Suprapubic skin (tissue), 4 donors: ENCODE measurements around the gene ANKUB1. TPM values are rescaled to one million over a fixed set of nuclear protein-coding genes. Genes with fewer than 3 reads are reported as not detected.

ENCODE experiments used
- DNase-seq, 2 donors: peaks; one replicate each; pipeline ENCODE4 v3.0.0-alpha.2; 2019; ENCODE audit warnings: low spot score in 2 of 2
- H3K27ac ChIP-seq: fragments of 200-600 bp; sonication (generic); one replicate; pipeline ENCODE4 v1.5.1; 2019
- H3K27me3 ChIP-seq: fragments of 200-600 bp; sonication (generic); one replicate; pipeline ENCODE4 v1.5.1; 2019
- H3K36me3 ChIP-seq: fragments of 200-600 bp; sonication (generic); one replicate; pipeline ENCODE4 v1.5.1; 2019
- H3K4me1 ChIP-seq: fragments of 200-600 bp; sonication (generic); one replicate; pipeline ENCODE4 v1.5.1; 2019
- H3K4me3 ChIP-seq: fragments of 200-600 bp; sonication (generic); one replicate; pipeline ENCODE4 v1.5.1; 2019; ENCODE audit warnings: mild to moderate bottlenecking
- H3K9me3 ChIP-seq: fragments of 200-600 bp; sonication (generic); one replicate; pipeline ENCODE4 v1.5.1; 2019
- CTCF ChIP-seq, 2 donors: fragments of 200-600 bp in 1 of 2; fragments of 450-650 bp in 1 of 2; sonication (generic) in 1 of 2; IDR thresholded peaks; one replicate each; pipeline ENCODE4 v1.5.1; 2016 to 2019; ENCODE audit warnings: antibody characterized with exemption in 2 of 2, mild to moderate bottlenecking in 1 of 2, moderate library complexity in 1 of 2
- EP300 ChIP-seq: sonication (generic); formaldehyde crosslinking; IDR thresholded peaks from one replicate; pipeline ENCODE4 v1.6.1; 2017; ENCODE audit warnings: antibody characterized with exemption
- POLR2A ChIP-seq, 2 donors: fragments of 450-650 bp; IDR thresholded peaks; one replicate each; pipeline ENCODE4 v1.6.1; 2017; ENCODE audit warnings: antibody characterized with exemption in 2 of 2, mild to moderate bottlenecking in 2 of 2, moderate library complexity in 2 of 2
- POLR2AphosphoS5 ChIP-seq, 3 donors: sonication (generic); formaldehyde crosslinking; IDR thresholded peaks; one replicate each; pipeline ENCODE4 v1.6.1; 2017; ENCODE audit warnings: antibody characterized with exemption in 3 of 3
- WGBS: methylation state at CpG from one replicate; pipeline ENCODE4 v1.1.5; 2018; 5-methylcytosine and 5-hydroxymethylcytosine counted together
- total RNA-seq, 4 donors: library from RNA; depleted of rRNA; stranded (reverse); fragments of >200 nt; gene quantifications; one replicate each; pipeline ENCODE4 v1.1.0, GENCODE V29; 2016

Gene ANKUB1
- total RNA-seq, 4 donors from 2014 or later: not detected

- Histone ChIP-seq H3K9me3 (no peaks in the 10 kb centered on the region), H3K36me3 (no peaks in the 10 kb centered on the region), H3K4me3 (no peak overlapping the region), H3K27ac (no peak overlapping the region), H3K4me1 (peaks cover 2% of the 10 kb centered on the region), H3K27me3 (no peaks in the 10 kb centered on the region)
- TF ChIP-seq POLR2AphosphoS5 (IDR thresholded peaks at IDR 0.05): no peak
- TF ChIP-seq POLR2A (IDR thresholded peaks at IDR 0.05): no peak
- no peak for TF ChIP-seq CTCF (IDR thresholded peaks at IDR 0.05)
- TF ChIP-seq EP300: no peak
- DNase-seq: no peak
- WGBS: 58% methylated on average over 2 of the region's 2 CpGs
These were observed 13.9 kb upstream of the ANKUB1 start for GRCh38 chr3:149806171-149806778.

GRCh38 chr3:149801639-149802038 lies 9.3 kb upstream of the ANKUB1 start:
- Histone ChIP-seq H3K36me3 (no peaks in the 10 kb centered on the region), H3K4me1 (no peaks in the 10 kb centered on the region), H3K9me3 (no peaks in the 10 kb centered on the region), H3K27me3 (no peaks in the 10 kb centered on the region), H3K4me3 (no peak overlapping the region), H3K27ac (no peak overlapping the region)
- DNase-seq: no peak
- TF ChIP-seq POLR2AphosphoS5 (IDR thresholded peaks at IDR 0.05) (no peak), POLR2A (IDR thresholded peaks at IDR 0.05) (no peak), EP300 (no peak), CTCF (IDR thresholded peaks at IDR 0.05) (no peak)
- 82% methylated on average over 5 of the region's 5 CpGs for WGBS

GRCh38 chr3:149801195-149801594 lies 8.8 kb upstream of the ANKUB1 start:
- no peak for DNase-seq
- no peak overlapping the region for H3K27ac ChIP-seq
- H3K9me3 ChIP-seq: no peaks in the 10 kb centered on the region
- H3K36me3 ChIP-seq: no peaks in the 10 kb centered on the region
- no peaks in the 10 kb centered on the region for H3K4me1 ChIP-seq
- H3K4me3 ChIP-seq: no peak overlapping the region
- 71% methylated on average over 1 of the region's 1 CpG for WGBS
- no peak for TF ChIP-seq POLR2A (IDR thresholded peaks at IDR 0.05)
- no peak for TF ChIP-seq POLR2AphosphoS5 (IDR thresholded peaks at IDR 0.05)
- no peak for TF ChIP-seq CTCF (IDR thresholded peaks at IDR 0.05)
- no peak for TF ChIP-seq EP300
- no peaks in the 10 kb centered on the region for H3K27me3 ChIP-seq

DNA sequence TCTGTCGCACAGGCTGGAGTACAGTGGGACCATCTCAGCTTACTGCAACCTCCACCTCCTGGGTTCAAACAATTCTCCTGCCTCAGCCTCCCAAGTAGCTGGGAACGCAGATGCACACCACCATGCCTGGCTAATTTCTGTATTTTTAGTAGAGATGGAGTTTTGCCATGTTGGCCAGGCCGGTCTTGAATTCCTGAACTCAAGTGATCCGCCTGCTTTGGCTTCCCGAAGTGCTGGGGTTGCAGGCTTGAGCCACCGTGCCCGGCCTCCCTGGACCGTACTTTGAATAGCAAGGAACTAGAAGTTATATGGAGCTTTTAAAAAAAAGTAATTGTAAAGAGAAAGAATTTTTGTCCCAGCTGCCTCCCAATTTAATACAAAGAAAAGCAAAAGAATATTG lies 8.3 kb upstream of the ANKUB1 start:
- no peaks in the 10 kb centered on the region for H3K27me3 ChIP-seq

GRCh38 chr3:149796026-149796425 lies 3.7 kb upstream of the ANKUB1 start:
- 91% methylated on average over 1 of the region's 1 CpG for WGBS
- no peaks in the 10 kb centered on the region for H3K36me3 ChIP-seq
- no peaks in the 10 kb centered on the region for H3K9me3 ChIP-seq
- H3K27me3 ChIP-seq: no peaks in the 10 kb centered on the region
- no peak overlapping the region for H3K4me3 ChIP-seq
- no peaks in the 10 kb centered on the region for H3K4me1 ChIP-seq
- H3K27ac ChIP-seq: no peak overlapping the region
- no peak for TF ChIP-seq POLR2AphosphoS5 (IDR thresholded peaks at IDR 0.05)
- TF ChIP-seq POLR2A (IDR thresholded peaks at IDR 0.05): no peak
- no peak for TF ChIP-seq CTCF (IDR thresholded peaks at IDR 0.05)
- no peak for TF ChIP-seq EP300
- DNase-seq: no peak

More for the DNA sequence above, 8.3 kb upstream of the ANKUB1 start:
- TF ChIP-seq POLR2A (IDR thresholded peaks at IDR 0.05): no peak
- TF ChIP-seq EP300: no peak
- no peak for TF ChIP-seq CTCF (IDR thresholded peaks at IDR 0.05)
- no peak for TF ChIP-seq POLR2AphosphoS5 (IDR thresholded peaks at IDR 0.05)
- Histone ChIP-seq H3K36me3 (no peaks in the 10 kb centered on the region), H3K4me1 (no peaks in the 10 kb centered on the region), H3K4me3 (no peak overlapping the region), H3K27ac (no peak overlapping the region), H3K9me3 (no peaks in the 10 kb centered on the region)
- 88% methylated on average over 8 of the region's 8 CpGs for WGBS
- no peak for DNase-seq
